GM23338 (cell line): ENCODE data around the gene AP2A1. TPM values are rescaled to one million over a fixed set of nuclear protein-coding genes. Genes with fewer than 3 reads are reported as not detected.

ENCODE experiments used
- ATAC-seq: fragments of 200-7000 bp; cut with Tn5 transposase; 3 replicates; pipeline ENCODE4 v1.9.1; 2020
- DNase-seq: peaks from one replicate; pipeline ENCODE4 v3.0.0-alpha.2; 2015; ENCODE audit warnings: low spot score
- H2AFZ ChIP-seq: fragments of 200-600 bp; sonication (generic); 2 replicates; pipeline ENCODE4 v1.8.0; 2016; ENCODE audit warnings: antibody characterized with exemption, mild to moderate bottlenecking, moderate library complexity
- H3F3A ChIP-seq: fragments of 200-600 bp; sonication (generic); replicated peaks from 2 replicates; pipeline ENCODE4 v1.8.0; 2017; ENCODE audit warnings: antibody characterized with exemption, mixed run types, low read depth
- H3K27ac ChIP-seq: fragments of 200-600 bp; sonication (generic); 2 replicates; pipeline ENCODE4 v1.6.1; 2016; ENCODE audit warnings: low read depth
- H3K27me3 ChIP-seq: fragments of 200-600 bp; sonication (generic); 2 replicates; pipeline ENCODE4 v1.8.0; 2016; ENCODE audit warnings: mild to moderate bottlenecking, mixed run types, moderate library complexity; ENCODE audit not compliant: insufficient read depth
- H3K36me3 ChIP-seq: fragments of 200-600 bp; sonication (generic); 2 replicates; pipeline ENCODE4 v1.8.0; 2016; ENCODE audit warnings: mild to moderate bottlenecking; ENCODE audit not compliant: insufficient read depth
- H3K4me1 ChIP-seq: fragments of 200-600 bp; sonication (generic); 2 replicates; pipeline ENCODE4 v1.8.0; 2016; ENCODE audit warnings: mild to moderate bottlenecking, moderate library complexity; ENCODE audit not compliant: insufficient read depth
- H3K4me2 ChIP-seq: fragments of 200-600 bp; sonication (generic); 2 replicates; pipeline ENCODE4 v1.7.1; 2017; ENCODE audit warnings: mixed run types
- H3K4me3 ChIP-seq: fragments of 200-600 bp; sonication (generic); 2 replicates; pipeline ENCODE4 v1.6.1; 2016; ENCODE audit warnings: mixed run types
- H3K79me2 ChIP-seq: fragments of 200-600 bp; sonication (generic); replicated peaks from 2 replicates; pipeline ENCODE4 v1.8.0; 2017; ENCODE audit warnings: mild to moderate bottlenecking; ENCODE audit not compliant: insufficient read depth
- H3K9me2 ChIP-seq: fragments of 200-600 bp; sonication (generic); 2 replicates; pipeline ENCODE4 v1.8.0; 2017; ENCODE audit not compliant: insufficient read depth
- H4K20me1 ChIP-seq: fragments of 200-600 bp; sonication (generic); replicated peaks from 2 replicates; pipeline ENCODE4 v1.8.0; 2017; ENCODE audit warnings: mild to moderate bottlenecking; ENCODE audit not compliant: insufficient read depth
- H3K27ac Mint-ChIP-seq: 2 replicates; pipeline ENCODE4 v1.8.0; 2020; ENCODE audit warnings: inconsistent platforms, mild to moderate bottlenecking, moderate library complexity, mixed read lengths
- H3K27me3 Mint-ChIP-seq: 3 replicates; pipeline ENCODE4 v1.8.0; 2022; ENCODE audit warnings: low read depth, mild to moderate bottlenecking, moderate library complexity, mixed read lengths, inconsistent platforms; ENCODE audit not compliant: insufficient read depth, poor library complexity
- H3K36me3 Mint-ChIP-seq: 3 replicates; pipeline ENCODE4 v1.8.0; 2021; ENCODE audit warnings: low read depth, mild to moderate bottlenecking, inconsistent platforms, moderate library complexity, mixed read lengths
- H3K4me1 Mint-ChIP-seq: 3 replicates; pipeline ENCODE4 v1.8.0; 2020; ENCODE audit warnings: mild to moderate bottlenecking, inconsistent platforms, mixed read lengths
- H3K4me3 Mint-ChIP-seq: 3 replicates; pipeline ENCODE4 v1.8.0; 2021; ENCODE audit warnings: moderate library complexity, mild to moderate bottlenecking, inconsistent platforms, mixed read lengths
- H3K9me3 Mint-ChIP-seq: 3 replicates; pipeline ENCODE4 v1.8.0; 2020; ENCODE audit warnings: moderate library complexity, mild to moderate bottlenecking, inconsistent platforms, mixed read lengths
- CREB1 ChIP-seq: fragments of 250-450 bp; sonication (Bioruptor Pico); IDR thresholded peaks from 2 replicates; pipeline ENCODE4 v1.5.0; 2020; ENCODE audit warnings: low read depth, mild to moderate bottlenecking, moderate library complexity
- EZH2 ChIP-seq: fragments of 200-600 bp; sonication (generic); IDR thresholded peaks from one replicate; pipeline ENCODE4 v1.8.0; 2017; ENCODE audit warnings: antibody characterized with exemption, mild to moderate bottlenecking, low read depth; ENCODE audit not compliant: unreplicated experiment
- EZH2phosphoT487 ChIP-seq: fragments of 200-600 bp; sonication (generic); IDR thresholded peaks from one replicate; pipeline ENCODE4 v1.8.1; 2018; ENCODE audit warnings: antibody characterized with exemption; ENCODE audit not compliant: unreplicated experiment
- JUNB ChIP-seq: IDR thresholded peaks from one replicate; pipeline ENCODE4 v1.6.1; 2016; ENCODE audit warnings: antibody characterized with exemption; ENCODE audit not compliant: unreplicated experiment
- NANOG ChIP-seq: IDR thresholded peaks from 2 replicates; pipeline ENCODE4 v1.6.1; 2016; ENCODE audit warnings: antibody characterized with exemption, borderline replicate concordance
- REST ChIP-seq: IDR thresholded peaks from one replicate; pipeline ENCODE4 v1.6.1; 2018; ENCODE audit warnings: antibody characterized with exemption; ENCODE audit not compliant: unreplicated experiment
- ZNF114 ChIP-seq: fragments of 250-450 bp; sonication (Bioruptor Pico); IDR thresholded peaks from 2 replicates; pipeline ENCODE4 v1.5.0; 2020; ENCODE audit warnings: mild to moderate bottlenecking, moderate library complexity
- ZNF331 ChIP-seq: fragments of 250-450 bp; sonication (Bioruptor Pico); IDR thresholded peaks from 2 replicates; pipeline ENCODE4 v1.5.0; 2020; ENCODE audit warnings: low read depth, mild to moderate bottlenecking, moderate library complexity
- ZNF462 ChIP-seq: fragments of 250-450 bp; sonication (Bioruptor Pico); IDR thresholded peaks from 2 replicates; pipeline ENCODE4 v1.5.0; 2020; ENCODE audit warnings: mild to moderate bottlenecking, moderate library complexity
- polyA plus RNA-seq: library from polyadenylated mRNA; unstranded; fragments of >200 nt; fragmentation: Nextera tagmentation; extraction: Ambion mirVana; gene quantifications from 2 replicates; pipeline ENCODE4 v1.2.1, GENCODE V29; 2016
- total RNA-seq: library from RNA; depleted of rRNA; stranded (reverse); fragments of >200 nt; shearing (Covaris generic); gene quantifications from 2 replicates; pipeline ENCODE4 v1.2.3, GENCODE V29; 2014

Gene AP2A1
- total and polyA plus RNA-seq, 2 experiments from 2014 or later: 34.1 to 129 TPM

- H3K27me3 Mint-ChIP-seq: peaks cover 21% of the 10 kb centered on the region
- Histone ChIP-seq H3K79me2 (peaks cover 48% of the 10 kb centered on the region), H3K27me3 (no peaks in the 10 kb centered on the region), H3K4me1 (no peaks in the 10 kb centered on the region), H3F3A (peaks cover 6% of the 10 kb centered on the region; the same call in 1 of the 2 replicates), H3K36me3 (no peaks in the 10 kb centered on the region), H2AFZ (no peak overlapping the region), H3K4me3 (peak overlapping the region; percentile 95), H3K9me2 (no peaks in the 10 kb centered on the region), H4K20me1 (no peaks in the 10 kb centered on the region; the same call in 1 of the 2 replicates), H3K4me2 (peak overlapping the region; percentile 96), H3K27ac (no peak overlapping the region)
- peak overlapping the region; percentile 1; the same call in 1 of the 2 replicates for H3K27ac Mint-ChIP-seq
- TF ChIP-seq REST (no peak), JUNB (no peak), ZNF462 (CRISPR knock-in tag) (no peak), NANOG (no peak), EZH2phosphoT487 (no peak), EZH2 (no peak), CREB1 (CRISPR knock-in tag) (no peak), ZNF114 (no peak), ZNF331 (no peak)
- DNase-seq (no peak), ATAC-seq (no peak)
- H3K9me3 Mint-ChIP-seq: peaks cover 3% of the 10 kb centered on the region; the same call in 1 of the 3 replicates
- H3K4me1 Mint-ChIP-seq: peaks cover 26% of the 10 kb centered on the region
- peak overlapping the region; percentile 94 for H3K4me3 Mint-ChIP-seq
- peaks cover 3% of the 10 kb centered on the region; the same call in 2 of the 3 replicates for H3K36me3 Mint-ChIP-seq
Measured at GRCh38 chr19:49767967-49768581, 1.3 kb downstream of the AP2A1 start.
